Tibial artery (tissue), 4 donors: ENCODE data around the gene MCEE.
"Not testable (repeated sequence)": the region's sequence is repeated elsewhere in the genome, so short reads cannot be mapped to it uniquely, and the experiment has no call there.

Experiments
- DNase-seq, 2 donors: peaks; one replicate each; pipeline ENCODE4 v3.0.0-alpha.2; 2019
- H3K27ac ChIP-seq, 2 donors: fragments of 200-600 bp; sonication (generic) in 1 of 2; 1 replicate in 1 of 2; 2 replicates in 1 of 2; pipeline ENCODE4 v1.5.1; 2018 to 2019; ENCODE audit warnings: mild to moderate bottlenecking in 1 of 2
- H3K27me3 ChIP-seq, 2 donors: fragments of 200-600 bp; sonication (generic) in 1 of 2; one replicate each; pipeline versions ENCODE4 v1.5.1 to v1.6.0; 2016 to 2019
- H3K36me3 ChIP-seq, 3 donors: fragments of 200-600 bp; sonication (generic) in 2 of 3; one replicate each; pipeline ENCODE4 v1.5.1; 2016 to 2019; ENCODE audit warnings: mild to moderate bottlenecking in 2 of 3
- H3K4me1 ChIP-seq, 4 donors: fragments of 200-600 bp; sonication (generic) in 2 of 4; 1 replicate in 3 of 4; 2 replicates in 1 of 4; pipeline ENCODE4 v1.5.1; 2016 to 2019
- H3K4me3 ChIP-seq, 2 donors: fragments of 200-600 bp; sonication (generic) in 1 of 2; 1 replicate in 1 of 2; 2 replicates in 1 of 2; pipeline ENCODE4 v1.5.1; 2018 to 2019; ENCODE audit warnings: mild to moderate bottlenecking in 2 of 2
- H3K9me3 ChIP-seq, 3 donors: fragments of 200-600 bp; sonication (generic) in 1 of 3; one replicate each; pipeline ENCODE4 v1.5.1; 2016 to 2019
- intact Hi-C: fragments of 100-400 bp; cut with DNase I; formaldehyde crosslinking; loops from one replicate; pipeline ENCODE4 v1.15.0; 2023; ENCODE audit warnings: low total_unique reads
- TF ChIP-seq, protein P1 (sequence below), 2 experiments: fragments of 200-600 bp in 1 of 2; fragments of 450-650 bp in 1 of 2; IDR thresholded peaks; one replicate each; pipeline ENCODE4 v1.5.1; 2017 to 2019; ENCODE audit warnings: antibody characterized with exemption in 2 of 2, mild to moderate bottlenecking in 1 of 2, moderate library complexity in 1 of 2

MCEE gene

GRCh38 chr2:71117063-71117462 is 13.0 kb downstream of the MCEE start:
- intact Hi-C loops: no loop called here
- Histone ChIP-seq H3K4me1 (no peaks in the 10 kb centered on the region), H3K27ac (no peak overlapping the region), H3K36me3 (peaks cover 9 to 74% (median 47%) of the 10 kb centered on the region in 3 donors), H3K4me3 (no peak overlapping the region), H3K9me3 (no peaks in the 10 kb centered on the region), H3K27me3 (no peaks in the 10 kb centered on the region)
- TF ChIP-seq, protein P1, sequence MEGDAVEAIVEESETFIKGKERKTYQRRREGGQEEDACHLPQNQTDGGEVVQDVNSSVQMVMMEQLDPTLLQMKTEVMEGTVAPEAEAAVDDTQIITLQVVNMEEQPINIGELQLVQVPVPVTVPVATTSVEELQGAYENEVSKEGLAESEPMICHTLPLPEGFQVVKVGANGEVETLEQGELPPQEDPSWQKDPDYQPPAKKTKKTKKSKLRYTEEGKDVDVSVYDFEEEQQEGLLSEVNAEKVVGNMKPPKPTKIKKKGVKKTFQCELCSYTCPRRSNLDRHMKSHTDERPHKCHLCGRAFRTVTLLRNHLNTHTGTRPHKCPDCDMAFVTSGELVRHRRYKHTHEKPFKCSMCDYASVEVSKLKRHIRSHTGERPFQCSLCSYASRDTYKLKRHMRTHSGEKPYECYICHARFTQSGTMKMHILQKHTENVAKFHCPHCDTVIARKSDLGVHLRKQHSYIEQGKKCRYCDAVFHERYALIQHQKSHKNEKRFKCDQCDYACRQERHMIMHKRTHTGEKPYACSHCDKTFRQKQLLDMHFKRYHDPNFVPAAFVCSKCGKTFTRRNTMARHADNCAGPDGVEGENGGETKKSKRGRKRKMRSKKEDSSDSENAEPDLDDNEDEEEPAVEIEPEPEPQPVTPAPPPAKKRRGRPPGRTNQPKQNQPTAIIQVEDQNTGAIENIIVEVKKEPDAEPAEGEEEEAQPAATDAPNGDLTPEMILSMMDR (IDR thresholded peaks at IDR 0.05): no peak
- DNase-seq: no peak

GRCh38 chr2:71113843-71114242 is 16.2 kb downstream of the MCEE start:
- H3K27ac ChIP-seq: no peak overlapping the region
- no peaks in the 10 kb centered on the region for H3K4me1 ChIP-seq
- intact Hi-C loops: no loop called here
- no peaks in the 10 kb centered on the region for H3K9me3 ChIP-seq
- TF ChIP-seq, protein P1 (IDR thresholded peaks at IDR 0.05): no peak
- peaks cover 8 to 60% (median 43%) of the 10 kb centered on the region in 3 donors for H3K36me3 ChIP-seq
- no peak for DNase-seq
- H3K4me3 ChIP-seq: no peak overlapping the region
- no peaks in the 10 kb centered on the region for H3K27me3 ChIP-seq

DNA sequence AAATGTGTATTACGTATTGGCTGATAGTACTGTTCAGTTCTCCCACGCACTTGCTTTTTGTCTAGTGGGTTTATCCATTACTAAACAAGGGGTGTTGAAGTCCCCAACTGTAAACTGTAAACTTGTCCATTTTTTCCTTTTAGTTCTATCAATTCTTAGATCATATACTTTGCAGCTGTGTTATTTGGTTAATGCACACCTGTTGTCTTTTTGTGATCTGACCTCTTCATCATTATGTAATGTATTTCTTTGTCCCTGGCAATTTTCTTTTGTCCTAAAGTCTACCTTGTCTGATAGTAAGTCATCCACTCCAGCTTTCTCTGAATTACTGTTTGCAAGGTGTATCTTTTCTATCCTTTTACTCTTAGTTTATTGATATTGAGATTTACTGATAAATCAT is 21.9 kb downstream of the MCEE start:
- Histone ChIP-seq H3K9me3 (no peaks in the 10 kb centered on the region), H3K27me3 (no peaks in the 10 kb centered on the region), H3K4me3 (no peak overlapping the region), H3K36me3 (peaks cover 7 to 28% (median 8%) of the 10 kb centered on the region in 3 donors), H3K27ac (no peak overlapping the region), H3K4me1 (no peaks in the 10 kb centered on the region)
- TF ChIP-seq, protein P1 (IDR thresholded peaks at IDR 0.05): no peak
- DNase-seq: no peak
- intact Hi-C loops: no loop called here

- H3K36me3 ChIP-seq: peaks cover 7 to 19% (median 8%) of the 10 kb centered on the region in 3 donors
- DNase-seq, H3K4me3 ChIP-seq, H3K4me1 ChIP-seq, H3K27ac ChIP-seq, intact Hi-C loops, H3K27me3 ChIP-seq, H3K9me3 ChIP-seq: not testable (repeated sequence)
These were observed 23.6 kb downstream of the MCEE start for GRCh38 chr2:71106463-71106862.

DNA sequence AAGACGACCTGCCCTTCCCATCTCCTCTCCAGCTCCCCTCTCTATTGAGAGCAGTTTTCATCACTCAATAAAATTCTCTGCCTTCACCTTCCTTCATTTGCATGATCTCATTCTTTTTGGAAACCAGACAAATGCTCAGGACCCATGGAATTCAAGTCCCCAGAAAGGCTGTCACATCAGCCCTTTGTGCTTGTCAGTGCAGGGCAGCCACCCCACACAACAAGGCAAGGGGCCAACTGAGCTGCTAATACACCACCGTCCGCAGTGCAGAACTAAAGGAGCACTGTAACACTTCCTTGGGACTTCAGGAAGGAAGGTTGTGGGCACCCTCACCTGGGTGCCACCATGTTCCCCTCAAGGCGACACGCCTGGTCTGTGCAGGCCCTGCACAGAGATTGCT is 26.2 kb downstream of the MCEE start:
- no peak for DNase-seq
- peaks cover 0 to 5% (median 0%) of the 10 kb centered on the region in 3 donors for H3K36me3 ChIP-seq
- no peaks in the 10 kb centered on the region for H3K27me3 ChIP-seq
- intact Hi-C loops: no loop called here
- H3K4me1 ChIP-seq: no peaks in the 10 kb centered on the region
- H3K4me3 ChIP-seq: no peak overlapping the region
- H3K27ac ChIP-seq: no peak overlapping the region
- no peaks in the 10 kb centered on the region for H3K9me3 ChIP-seq
- TF ChIP-seq, protein P1 (IDR thresholded peaks at IDR 0.05): no peak

GRCh38 chr2:71102981-71103681 is 26.9 kb downstream of the MCEE start:
- Histone ChIP-seq H3K9me3 (no peaks in the 10 kb centered on the region), H3K4me3 (no peak overlapping the region), H3K36me3 (no peaks in the 10 kb centered on the region), H3K27me3 (no peaks in the 10 kb centered on the region), H3K4me1 (no peaks in the 10 kb centered on the region), H3K27ac (no peak overlapping the region)
- no peak for DNase-seq
- TF ChIP-seq, protein P1 (IDR thresholded peaks at IDR 0.05): no peak
- intact Hi-C loops: no loop called here
